B cell (primary cell): Measurements from ENCODE around the gene GARIN5A. TPM values are rescaled to one million over a fixed set of nuclear protein-coding genes. Genes with fewer than 3 reads are reported as not detected.

ENCODE experiments used
- ATAC-seq: fragments of 200-7000 bp; cut with Tn5 transposase; one replicate; pipeline ENCODE4 v1.10.0; 2021; ENCODE audit warnings: low read depth, mild to moderate bottlenecking, moderate number of reproducible peaks, moderate library complexity
- CTCF ChIA-PET: fragments of 350-600 bp; sonication (Branson Sonifier 250); formaldehyde crosslinking; loops from one replicate; lab custom pipeline; 2021; ENCODE audit warnings: antibody characterized with exemption, inconsistent platforms; lab: Charles Lee
- POLR2A ChIA-PET: fragments of 350-600 bp; sonication (Branson Sonifier 250); formaldehyde crosslinking; loops from one replicate; lab custom pipeline; 2021; ENCODE audit warnings: antibody characterized with exemption; lab: Charles Lee
- DNase-seq: peaks from one replicate; pipeline ENCODE4 v3.0.0; 2013
- H2AFZ ChIP-seq: 2 replicates; pipeline ENCODE4 v1.6.1; 2012; ENCODE audit warnings: mild to moderate bottlenecking, low read depth, low read length; ENCODE audit not compliant: insufficient read depth, poor library complexity, severe bottlenecking
- H3K27ac ChIP-seq, 2 donors: 1 replicate in 1 of 2; 2 replicates in 1 of 2; pipeline ENCODE4 v1.5.1; 2012 to 2013; ENCODE audit warnings: low read length in 2 of 2, mild to moderate bottlenecking in 2 of 2, moderate library complexity in 1 of 2
- H3K27me3 ChIP-seq, 4 experiments: fragments of 200-600 bp in 1 of 4; sonication (generic) in 1 of 4; replicated peaks in 1 of 4; 1 replicate in 2 of 4; 2 replicates in 2 of 4; pipeline versions ENCODE4 v1.6.1 to v1.7.0; 2013 to 2016; ENCODE audit warnings: low read length in 3 of 4, mild to moderate bottlenecking in 2 of 4, mixed read lengths in 1 of 4, moderate library complexity in 1 of 4; ENCODE audit not compliant: insufficient read depth in 4 of 4, control insufficient read depth in 3 of 4; ENCODE audit errors: control extremely low read depth in 1 of 4
- H3K36me3 ChIP-seq, 2 experiments: replicated peaks in 1 of 2; 1 replicate in 1 of 2; 2 replicates in 1 of 2; pipeline versions ENCODE4 v1.6.1 to v1.7.1; 2013; ENCODE audit warnings: low read length in 1 of 2; ENCODE audit not compliant: insufficient read depth in 2 of 2, control insufficient read depth in 1 of 2; ENCODE audit errors: control extremely low read depth in 1 of 2, extremely low read depth in 1 of 2
- H3K4me1 ChIP-seq, 2 donors: fragments of 200-600 bp in 1 of 2; sonication (generic) in 1 of 2; 1 replicate in 1 of 2; 2 replicates in 1 of 2; pipeline versions ENCODE4 v1.5.1 to v1.6.1; 2013 to 2017; ENCODE audit warnings: low read length in 2 of 2; ENCODE audit not compliant: control insufficient read depth in 2 of 2, insufficient read depth in 2 of 2
- H3K4me2 ChIP-seq: replicated peaks from 2 replicates; pipeline ENCODE3; 2012; ENCODE audit warnings: mild to moderate bottlenecking, low read depth, low read length; ENCODE audit not compliant: poor library complexity, severe bottlenecking
- H3K4me3 ChIP-seq, 5 experiments: fragments of 200-600 bp in 1 of 5; sonication (generic) in 1 of 5; 1 replicate in 3 of 5; 2 replicates in 2 of 5; pipeline versions ENCODE4 v1.5.1 to v1.7.0; 2011 to 2016; ENCODE audit warnings: low read length in 4 of 5, mild to moderate bottlenecking in 4 of 5, low read depth in 2 of 5, control low read depth in 1 of 5, moderate library complexity in 1 of 5; ENCODE audit not compliant: insufficient read depth in 1 of 5; ENCODE audit errors: control extremely low read depth in 1 of 5, extremely low read depth in 1 of 5
- H3K79me2 ChIP-seq: fragments of 200-600 bp; sonication (generic); one replicate; pipeline ENCODE4 v1.6.0; 2016; ENCODE audit warnings: low read length; ENCODE audit not compliant: control insufficient read depth, insufficient read depth
- H3K9ac ChIP-seq: fragments of 200-600 bp; sonication (generic); 2 replicates; pipeline ENCODE4 v1.6.1; 2017; ENCODE audit warnings: mild to moderate bottlenecking, low read length, moderate library complexity
- H3K9me3 ChIP-seq, 3 donors: one replicate each; pipeline versions ENCODE4 v1.6.1 to v1.7.1; 2013; ENCODE audit warnings: low read length in 2 of 3; ENCODE audit not compliant: control insufficient read depth in 2 of 3, insufficient read depth in 1 of 3; ENCODE audit errors: control extremely low read depth in 1 of 3
- H4K20me1 ChIP-seq: 2 replicates; pipeline ENCODE4 v1.6.0; 2012; ENCODE audit warnings: mild to moderate bottlenecking, low read length; ENCODE audit not compliant: insufficient read depth, control insufficient read depth, poor library complexity, severe bottlenecking
- H3K27ac Mint-ChIP-seq: one replicate; pipeline ENCODE4 v1.8.0; 2021; ENCODE audit warnings: mixed read lengths
- H3K27me3 Mint-ChIP-seq: one replicate; pipeline ENCODE4 v1.8.0; 2021; ENCODE audit warnings: mixed read lengths
- H3K4me1 Mint-ChIP-seq: one replicate; pipeline ENCODE4 v1.8.0; 2021; ENCODE audit warnings: mixed read lengths
- H3K4me3 Mint-ChIP-seq: one replicate; pipeline ENCODE4 v1.8.0; 2021; ENCODE audit warnings: mixed read lengths
- H3K9me3 Mint-ChIP-seq: one replicate; pipeline ENCODE4 v1.8.0; 2022; ENCODE audit warnings: mixed read lengths; ENCODE audit not compliant: insufficient read depth
- CTCF ChIP-seq: fragments of 200-600 bp; IDR thresholded peaks from one replicate; pipeline ENCODE4 v1.8.0; 2022; ENCODE audit warnings: antibody characterized with exemption, mild to moderate bottlenecking
- EZH2 ChIP-seq: IDR thresholded peaks from 2 replicates; pipeline ENCODE4 v1.6.1; 2012; ENCODE audit warnings: borderline replicate concordance, low read depth, mild to moderate bottlenecking, moderate library complexity, low read length; ENCODE audit not compliant: insufficient read depth, poor library complexity, severe bottlenecking
- WGBS: methylation state at CpG from one replicate; pipeline ENCODE4 v1.1.5; 2013; ENCODE audit warnings: missing lambda C conversion rate; ENCODE audit not compliant: insufficient coverage; 5-methylcytosine and 5-hydroxymethylcytosine counted together
- intact Hi-C: fragments of 100-400 bp; cut with micrococcal nuclease; formaldehyde crosslinking; loops from one replicate; pipeline ENCODE4 v1.10.0; 2022
- polyA plus RNA-seq: library from polyadenylated mRNA; depleted of rRNA; stranded (reverse); fragments of >200 nt; gene quantifications from 2 replicates; pipeline ENCODE4 v1.2.3, GENCODE V29; 2012
- total RNA-seq, 2 donors: library from RNA; stranded (reverse); fragments of 120-200 nt in 1 of 2; gene quantifications; 1 replicate in 1 of 2; 2 replicates in 1 of 2; pipeline versions ENCODE4 v1.2.3 to v1.2.4, GENCODE V29; 2013 to 2022

Gene GARIN5A
- total and polyA plus RNA-seq, 2 donors (not counting 1 experiment from before 2014, with no cell fraction given): 0.22 to 0.34 TPM

GRCh38 chr19:50478901-50479715 is 2.5 kb upstream of the GARIN5A start:
- peaks cover 49% of the 10 kb centered on the region for H4K20me1 ChIP-seq
- ATAC-seq (no peak), DNase-seq (no peak)
- H2AFZ ChIP-seq: no peak overlapping the region
- peaks cover 0 to 11% (median 0%) of the 10 kb centered on the region in 3 donors for H3K9me3 ChIP-seq
- H3K36me3 ChIP-seq: peaks cover 0 to 48% of the 10 kb centered on the region in 2 experiments
- no peaks in the 10 kb centered on the region for H3K9me3 Mint-ChIP-seq
- TF ChIP-seq CTCF (peak; percentile 40), EZH2 (no peak)
- 99% methylated on average over 16 of the region's 19 CpGs for WGBS
- ChIA-PET CTCF (interaction anchor here (1.0 to 1.5 kb wide), 5 partner anchors 16 to 150 kb away, joined by 3 to 4 read pairs (median 3); partner anchors contain the start of gene KCNC3), POLR2A (no interaction called here)
- H3K9ac ChIP-seq: no peak overlapping the region
- H3K4me2 ChIP-seq: no peak overlapping the region
- peaks cover 29% of the 10 kb centered on the region for H3K4me1 Mint-ChIP-seq
- H3K4me1 ChIP-seq: peaks cover 14 to 23% of the 10 kb centered on the region in 2 donors
- peak overlapping the region; percentile 50 for H3K27ac Mint-ChIP-seq
- no peak overlapping the region for H3K4me3 ChIP-seq
- peak overlapping the region; percentile 39 for H3K4me3 Mint-ChIP-seq
- intact Hi-C loops: no loop called here
- H3K27me3 Mint-ChIP-seq: no peaks in the 10 kb centered on the region
- no peak overlapping the region for H3K27ac ChIP-seq
- H3K27me3 ChIP-seq: no peaks in the 10 kb centered on the region
- H3K79me2 ChIP-seq: peaks cover 45% of the 10 kb centered on the region
